A549 (cell line): Measurements from ENCODE around the gene IMPA2.

Experiments
- CBX2 ChIP-seq: fragments of 200-600 bp; sonication (generic); IDR thresholded peaks from 2 replicates; pipeline ENCODE4 v1.6.1; 2016; ENCODE audit warnings: low read depth, mild to moderate bottlenecking, borderline replicate concordance
- HOXA7 ChIP-seq: fragments of 250-450 bp; sonication (Bioruptor Pico); IDR thresholded peaks from 2 replicates; pipeline ENCODE4 v1.5.0; 2020; ENCODE audit warnings: mild to moderate bottlenecking, moderate library complexity
- KDM1A ChIP-seq: fragments of 200-600 bp; sonication (generic); IDR thresholded peaks from 2 replicates; pipeline ENCODE4 v1.6.1; 2016; ENCODE audit warnings: low read depth, mild to moderate bottlenecking
- MYC ChIP-seq: IDR thresholded peaks from 2 replicates; pipeline ENCODE4 v1.6.1; 2012; ENCODE audit warnings: mild to moderate bottlenecking, inconsistent platforms, low read length, improper control_type of control experiment, borderline replicate concordance
- PHF8 ChIP-seq: fragments of 200-600 bp; sonication (generic); IDR thresholded peaks from 2 replicates; pipeline ENCODE4 v1.6.1; 2016; ENCODE audit warnings: low read depth, mild to moderate bottlenecking, antibody characterized with exemption, moderate library complexity, borderline replicate concordance
- POLR2A ChIP-seq: IDR thresholded peaks from 2 replicates; pipeline ENCODE4 v1.6.1; 2012; ENCODE audit warnings: mild to moderate bottlenecking, low read length
- POLR2AphosphoS2 ChIP-seq: conservative IDR thresholded peaks from 2 replicates; pipeline ENCODE4 v1.6.1; 2012; ENCODE audit warnings: low read length, improper control_type of control experiment, inconsistent platforms
- RFX5 ChIP-seq: fragments of 450-650 bp; IDR thresholded peaks from 2 replicates; pipeline ENCODE4 v1.7.1; 2014; ENCODE audit warnings: antibody characterized with exemption, mild to moderate bottlenecking, moderate library complexity
- RNF2 ChIP-seq: fragments of 200-600 bp; sonication (generic); IDR thresholded peaks from 2 replicates; pipeline ENCODE4 v1.6.1; 2016; ENCODE audit warnings: low read depth, mild to moderate bottlenecking, antibody characterized with exemption, moderate library complexity, borderline replicate concordance
- USF2 ChIP-seq: fragments of 450-650 bp; IDR thresholded peaks from 2 replicates; pipeline ENCODE4 v1.6.1; 2014; ENCODE audit warnings: antibody characterized with exemption
- ZSCAN20 ChIP-seq: fragments of 250-450 bp; sonication (Bioruptor Pico); IDR thresholded peaks from 2 replicates; pipeline ENCODE4 v1.8.0; 2022; ENCODE audit warnings: mild to moderate bottlenecking, moderate library complexity
- TF ChIP-seq, protein P1 (sequence below): fragments of 200-600 bp; sonication (generic); IDR thresholded peaks from 2 replicates; pipeline ENCODE4 v1.6.1; 2016; ENCODE audit warnings: antibody characterized with exemption, mild to moderate bottlenecking, moderate library complexity
- TF ChIP-seq, protein P2 (sequence below): fragments of >200 bp; sonication (Bioruptor Twin); formaldehyde crosslinking; IDR thresholded peaks from 3 replicates; pipeline ENCODE4 v1.5.1; 2016

DNA sequence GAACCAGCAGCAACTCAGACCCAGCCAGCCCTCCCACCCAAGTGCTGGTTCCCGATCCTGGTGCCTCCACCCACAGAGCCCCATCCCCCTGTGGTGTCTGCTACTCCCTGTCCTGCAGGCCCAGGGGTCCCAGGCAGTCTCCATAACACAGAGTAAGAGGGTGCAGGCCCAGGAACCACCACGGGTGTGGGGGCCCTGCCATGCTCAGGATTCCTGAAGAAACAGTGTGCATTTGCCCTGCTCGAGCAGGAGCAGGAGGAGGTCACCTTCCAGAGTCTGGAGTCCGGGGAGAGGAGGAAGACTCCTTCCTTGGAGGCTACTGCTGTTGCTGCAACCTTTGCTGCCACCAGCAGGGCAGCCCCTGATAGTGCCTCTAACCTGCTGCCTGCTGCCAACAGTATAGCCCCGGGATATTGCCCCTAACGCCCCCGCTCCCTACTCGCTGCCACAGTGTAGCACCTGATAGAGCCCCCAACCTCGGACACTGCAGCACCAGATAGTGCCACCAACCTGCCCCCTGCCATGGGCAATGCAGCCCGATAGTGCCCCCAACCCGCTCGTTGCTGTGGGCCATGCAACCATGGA, 65.5 kb downstream of the IMPA2 start:
- no peak for TF ChIP-seq KDM1A
- no peak for TF ChIP-seq POLR2A
- TF ChIP-seq, protein P1, sequence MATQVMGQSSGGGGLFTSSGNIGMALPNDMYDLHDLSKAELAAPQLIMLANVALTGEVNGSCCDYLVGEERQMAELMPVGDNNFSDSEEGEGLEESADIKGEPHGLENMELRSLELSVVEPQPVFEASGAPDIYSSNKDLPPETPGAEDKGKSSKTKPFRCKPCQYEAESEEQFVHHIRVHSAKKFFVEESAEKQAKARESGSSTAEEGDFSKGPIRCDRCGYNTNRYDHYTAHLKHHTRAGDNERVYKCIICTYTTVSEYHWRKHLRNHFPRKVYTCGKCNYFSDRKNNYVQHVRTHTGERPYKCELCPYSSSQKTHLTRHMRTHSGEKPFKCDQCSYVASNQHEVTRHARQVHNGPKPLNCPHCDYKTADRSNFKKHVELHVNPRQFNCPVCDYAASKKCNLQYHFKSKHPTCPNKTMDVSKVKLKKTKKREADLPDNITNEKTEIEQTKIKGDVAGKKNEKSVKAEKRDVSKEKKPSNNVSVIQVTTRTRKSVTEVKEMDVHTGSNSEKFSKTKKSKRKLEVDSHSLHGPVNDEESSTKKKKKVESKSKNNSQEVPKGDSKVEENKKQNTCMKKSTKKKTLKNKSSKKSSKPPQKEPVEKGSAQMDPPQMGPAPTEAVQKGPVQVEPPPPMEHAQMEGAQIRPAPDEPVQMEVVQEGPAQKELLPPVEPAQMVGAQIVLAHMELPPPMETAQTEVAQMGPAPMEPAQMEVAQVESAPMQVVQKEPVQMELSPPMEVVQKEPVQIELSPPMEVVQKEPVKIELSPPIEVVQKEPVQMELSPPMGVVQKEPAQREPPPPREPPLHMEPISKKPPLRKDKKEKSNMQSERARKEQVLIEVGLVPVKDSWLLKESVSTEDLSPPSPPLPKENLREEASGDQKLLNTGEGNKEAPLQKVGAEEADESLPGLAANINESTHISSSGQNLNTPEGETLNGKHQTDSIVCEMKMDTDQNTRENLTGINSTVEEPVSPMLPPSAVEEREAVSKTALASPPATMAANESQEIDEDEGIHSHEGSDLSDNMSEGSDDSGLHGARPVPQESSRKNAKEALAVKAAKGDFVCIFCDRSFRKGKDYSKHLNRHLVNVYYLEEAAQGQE, result no peak
- TF ChIP-seq, protein P2, sequence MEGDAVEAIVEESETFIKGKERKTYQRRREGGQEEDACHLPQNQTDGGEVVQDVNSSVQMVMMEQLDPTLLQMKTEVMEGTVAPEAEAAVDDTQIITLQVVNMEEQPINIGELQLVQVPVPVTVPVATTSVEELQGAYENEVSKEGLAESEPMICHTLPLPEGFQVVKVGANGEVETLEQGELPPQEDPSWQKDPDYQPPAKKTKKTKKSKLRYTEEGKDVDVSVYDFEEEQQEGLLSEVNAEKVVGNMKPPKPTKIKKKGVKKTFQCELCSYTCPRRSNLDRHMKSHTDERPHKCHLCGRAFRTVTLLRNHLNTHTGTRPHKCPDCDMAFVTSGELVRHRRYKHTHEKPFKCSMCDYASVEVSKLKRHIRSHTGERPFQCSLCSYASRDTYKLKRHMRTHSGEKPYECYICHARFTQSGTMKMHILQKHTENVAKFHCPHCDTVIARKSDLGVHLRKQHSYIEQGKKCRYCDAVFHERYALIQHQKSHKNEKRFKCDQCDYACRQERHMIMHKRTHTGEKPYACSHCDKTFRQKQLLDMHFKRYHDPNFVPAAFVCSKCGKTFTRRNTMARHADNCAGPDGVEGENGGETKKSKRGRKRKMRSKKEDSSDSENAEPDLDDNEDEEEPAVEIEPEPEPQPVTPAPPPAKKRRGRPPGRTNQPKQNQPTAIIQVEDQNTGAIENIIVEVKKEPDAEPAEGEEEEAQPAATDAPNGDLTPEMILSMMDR, result 0 out of 3 replicates have a peak, but pooled peaks have one; percentile 9
- TF ChIP-seq CBX2, result no peak
- TF ChIP-seq POLR2AphosphoS2, result no peak
- no peak for TF ChIP-seq RNF2
- TF ChIP-seq USF2, result no peak
- no peak for TF ChIP-seq PHF8
- TF ChIP-seq HOXA7 (CRISPR knock-in tag), result no peak
- no peak for TF ChIP-seq RFX5
- TF ChIP-seq MYC, result no peak
- no peak for TF ChIP-seq ZSCAN20
